OCI-LY1 (cell line): Measurements from ENCODE around the gene PA2G4.
A peak's percentile ranks its signal among the peaks of the same experiment; 100 is the strongest.

Experiments
- H2AFZ ChIP-seq: fragments of 200-600 bp; sonication (generic), shearing (Covaris generic); 2 replicates; pipeline ENCODE4 v1.6.0; 2014; ENCODE audit warnings: antibody characterized with exemption, mild to moderate bottlenecking, low read length
- H3F3A ChIP-seq: fragments of 200-600 bp; sonication (generic), shearing (Covaris generic); 2 replicates; pipeline ENCODE4 v1.6.0; 2014; ENCODE audit warnings: mild to moderate bottlenecking, antibody characterized with exemption, low read length, moderate library complexity; ENCODE audit not compliant: insufficient read depth
- H3K27ac ChIP-seq: fragments of 200-600 bp; sonication (generic); 2 replicates; pipeline ENCODE4 v1.5.1; 2014; ENCODE audit warnings: low read length, mixed run types, mild to moderate bottlenecking, low read depth; ENCODE audit not compliant: poor library complexity, severe bottlenecking
- H3K27me3 ChIP-seq: fragments of 200-600 bp; sonication (generic); 2 replicates; pipeline ENCODE4 v1.6.0; 2014; ENCODE audit warnings: antibody characterized with exemption, mild to moderate bottlenecking, low read length, moderate library complexity; ENCODE audit not compliant: insufficient read depth
- H3K36me3 ChIP-seq: fragments of 200-600 bp; sonication (generic); 2 replicates; pipeline ENCODE4 v1.6.1; 2014; ENCODE audit warnings: mild to moderate bottlenecking, antibody characterized with exemption, low read length, moderate library complexity, mixed read lengths; ENCODE audit not compliant: insufficient read depth
- H3K4me1 ChIP-seq: fragments of 200-600 bp; sonication (generic); 2 replicates; pipeline ENCODE4 v1.5.1; 2014; ENCODE audit warnings: mild to moderate bottlenecking, low read length, moderate library complexity; ENCODE audit not compliant: insufficient read depth, severe bottlenecking
- H3K4me2 ChIP-seq: fragments of 200-600 bp; sonication (generic), shearing (Covaris generic); 2 replicates; pipeline ENCODE4 v1.6.1; 2014; ENCODE audit warnings: low read length
- H3K4me3 ChIP-seq: fragments of 200-600 bp; sonication (generic); 2 replicates; pipeline ENCODE4 v1.5.1; 2014; ENCODE audit warnings: low read length, low read depth, mild to moderate bottlenecking, mixed read lengths; ENCODE audit not compliant: poor library complexity, severe bottlenecking
- H3K79me2 ChIP-seq: fragments of 200-600 bp; shearing (Covaris generic); 2 replicates; pipeline ENCODE4 v1.6.1; 2016; ENCODE audit warnings: mixed run types, low read length, mixed read lengths; ENCODE audit not compliant: insufficient read depth
- H3K9ac ChIP-seq: fragments of 200-600 bp; sonication (generic), shearing (Covaris generic); 2 replicates; pipeline ENCODE4 v1.6.1; 2014; ENCODE audit warnings: mild to moderate bottlenecking, low read length, mixed read lengths
- H3K9me2 ChIP-seq: fragments of 200-600 bp; sonication (generic), shearing (Covaris generic); 2 replicates; pipeline ENCODE4 v1.6.1; 2014; ENCODE audit warnings: low read depth, mild to moderate bottlenecking, low read length, mixed read lengths
- H3K9me3 ChIP-seq: fragments of 200-600 bp; shearing (Covaris generic); 2 replicates; pipeline ENCODE4 v1.6.1; 2014; ENCODE audit warnings: low read length, mixed read lengths
- H4K20me1 ChIP-seq: fragments of 200-600 bp; sonication (generic), shearing (Covaris generic); 2 replicates; pipeline ENCODE4 v1.6.0; 2016; ENCODE audit warnings: mild to moderate bottlenecking, low read length; ENCODE audit not compliant: insufficient read depth
- CTCF ChIP-seq: fragments of 200-600 bp; sonication (generic), shearing (Covaris generic); IDR thresholded peaks from 2 replicates; pipeline ENCODE4 v1.5.1; 2017; ENCODE audit warnings: mild to moderate bottlenecking, antibody characterized with exemption, low read length, moderate library complexity, mixed read lengths
- EZH2 ChIP-seq: fragments of 200-600 bp; sonication (generic), shearing (Covaris generic); IDR thresholded peaks from 2 replicates; pipeline ENCODE4 v1.8.0; 2017; ENCODE audit warnings: borderline replicate concordance, mixed run types, mild to moderate bottlenecking, antibody characterized with exemption, low read length, moderate library complexity, mixed read lengths

The PA2G4 gene

GRCh38 chr12:56084958-56085543 is 19.3 kb upstream of the PA2G4 start:
- H3K27ac ChIP-seq: no peak overlapping the region
- no peaks in the 10 kb centered on the region for H3K9me2 ChIP-seq
- peaks cover 8% of the 10 kb centered on the region for H3K4me1 ChIP-seq
- no peak overlapping the region for H3K4me2 ChIP-seq
- TF ChIP-seq EZH2 (no peak), CTCF (peak; percentile 63)
- no peak overlapping the region for H3K4me3 ChIP-seq
- no peaks in the 10 kb centered on the region for H3F3A ChIP-seq
- H3K9me3 ChIP-seq: no peaks in the 10 kb centered on the region
- H3K27me3 ChIP-seq: peaks cover 12% of the 10 kb centered on the region; the same call in 1 of the 2 replicates
- H4K20me1 ChIP-seq: no peaks in the 10 kb centered on the region
- H3K79me2 ChIP-seq: no peaks in the 10 kb centered on the region
- no peaks in the 10 kb centered on the region for H3K36me3 ChIP-seq
- H2AFZ ChIP-seq: no peak overlapping the region
- no peak overlapping the region for H3K9ac ChIP-seq

GRCh38 chr12:56086096-56086495 is 18.3 kb upstream of the PA2G4 start:
- H3K27ac ChIP-seq: no peak overlapping the region
- H3K79me2 ChIP-seq: no peaks in the 10 kb centered on the region
- H3K27me3 ChIP-seq: peaks cover 12% of the 10 kb centered on the region; the same call in 1 of the 2 replicates
- H4K20me1 ChIP-seq: no peaks in the 10 kb centered on the region
- no peak overlapping the region for H3K4me3 ChIP-seq
- no peaks in the 10 kb centered on the region for H3K9me2 ChIP-seq
- H3F3A ChIP-seq: no peaks in the 10 kb centered on the region
- no peak overlapping the region for H3K9ac ChIP-seq
- no peaks in the 10 kb centered on the region for H3K9me3 ChIP-seq
- TF ChIP-seq CTCF: no peak
- no peak for TF ChIP-seq EZH2
- H2AFZ ChIP-seq: no peak overlapping the region
- no peak overlapping the region for H3K4me2 ChIP-seq
- no peaks in the 10 kb centered on the region for H3K4me1 ChIP-seq
- no peaks in the 10 kb centered on the region for H3K36me3 ChIP-seq

- peaks cover 9% of the 10 kb centered on the region; the same call in 1 of the 2 replicates for H3K27me3 ChIP-seq
- H3K9ac ChIP-seq: no peak overlapping the region
- H3F3A ChIP-seq: no peaks in the 10 kb centered on the region
- H3K9me2 ChIP-seq: no peaks in the 10 kb centered on the region
- no peaks in the 10 kb centered on the region for H3K36me3 ChIP-seq
- H3K4me3 ChIP-seq: no peak overlapping the region
- TF ChIP-seq EZH2: no peak
- TF ChIP-seq CTCF: no peak
- no peaks in the 10 kb centered on the region for H3K4me1 ChIP-seq
- no peaks in the 10 kb centered on the region for H3K79me2 ChIP-seq
- H4K20me1 ChIP-seq: no peaks in the 10 kb centered on the region
- H2AFZ ChIP-seq: no peak overlapping the region
- no peak overlapping the region for H3K4me2 ChIP-seq
- H3K9me3 ChIP-seq: no peaks in the 10 kb centered on the region
- H3K27ac ChIP-seq: no peak overlapping the region
Measured at GRCh38 chr12:56086608-56087007, 17.8 kb upstream of the PA2G4 start.
